Body of pancreas (tissue), 4 donors: ENCODE data around the gene CES2.

Source experiments
- POLR2A ChIP-seq, 3 donors: fragments of 450-650 bp; IDR thresholded peaks; one replicate each; pipeline ENCODE4 v1.6.1; 2016; ENCODE audit warnings: antibody characterized with exemption in 3 of 3, mild to moderate bottlenecking in 2 of 3
- TF ChIP-seq, protein P1 (sequence below), 7 experiments: fragments of 450-650 bp in 4 of 7; fragments of 200-600 bp in 3 of 7; sonication (generic) in 3 of 7; IDR thresholded peaks; one replicate each; pipeline ENCODE4 v1.5.1; 2016 to 2019; ENCODE audit warnings: antibody characterized with exemption in 7 of 7

GRCh38 chr16:66948837-66949225, 13.5 kb downstream of the CES2 start:
- TF ChIP-seq, protein P1, sequence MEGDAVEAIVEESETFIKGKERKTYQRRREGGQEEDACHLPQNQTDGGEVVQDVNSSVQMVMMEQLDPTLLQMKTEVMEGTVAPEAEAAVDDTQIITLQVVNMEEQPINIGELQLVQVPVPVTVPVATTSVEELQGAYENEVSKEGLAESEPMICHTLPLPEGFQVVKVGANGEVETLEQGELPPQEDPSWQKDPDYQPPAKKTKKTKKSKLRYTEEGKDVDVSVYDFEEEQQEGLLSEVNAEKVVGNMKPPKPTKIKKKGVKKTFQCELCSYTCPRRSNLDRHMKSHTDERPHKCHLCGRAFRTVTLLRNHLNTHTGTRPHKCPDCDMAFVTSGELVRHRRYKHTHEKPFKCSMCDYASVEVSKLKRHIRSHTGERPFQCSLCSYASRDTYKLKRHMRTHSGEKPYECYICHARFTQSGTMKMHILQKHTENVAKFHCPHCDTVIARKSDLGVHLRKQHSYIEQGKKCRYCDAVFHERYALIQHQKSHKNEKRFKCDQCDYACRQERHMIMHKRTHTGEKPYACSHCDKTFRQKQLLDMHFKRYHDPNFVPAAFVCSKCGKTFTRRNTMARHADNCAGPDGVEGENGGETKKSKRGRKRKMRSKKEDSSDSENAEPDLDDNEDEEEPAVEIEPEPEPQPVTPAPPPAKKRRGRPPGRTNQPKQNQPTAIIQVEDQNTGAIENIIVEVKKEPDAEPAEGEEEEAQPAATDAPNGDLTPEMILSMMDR (IDR thresholded peaks at IDR 0.05) = no peak
- no peak for TF ChIP-seq POLR2A (IDR thresholded peaks at IDR 0.05)
